ENCODE data around the gene NDUFA7. TPM values are rescaled to one million over a fixed set of nuclear protein-coding genes. Genes with fewer than 3 reads are reported as not detected.

NDUFA7 gene
- total and polyA plus RNA-seq, 2 donors (not counting 1 experiment from before 2014, with no cell fraction given), result 28.6 to 71.7 TPM

DNA sequence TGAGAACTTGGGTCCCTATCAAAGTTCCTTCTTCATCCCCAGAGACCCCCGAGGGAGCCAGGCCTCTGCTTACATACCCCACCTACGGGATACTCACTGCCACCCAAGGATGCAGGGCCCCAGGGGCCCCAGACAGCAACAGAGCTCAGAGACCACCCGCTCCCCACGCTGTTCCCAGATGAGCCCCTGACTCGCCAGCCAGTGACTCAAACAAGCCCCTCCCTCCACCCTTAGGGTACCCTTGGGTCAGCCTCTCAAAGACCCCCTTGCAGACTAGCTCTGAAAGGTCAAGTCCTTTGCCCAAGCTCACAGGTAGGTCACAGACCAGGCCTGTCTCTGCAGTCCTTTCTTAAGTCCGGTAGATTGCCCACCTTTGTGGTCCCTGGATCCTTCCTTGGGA is 58.7 kb downstream of the NDUFA7 start:
- H3K27me3 ChIP-seq (replicated peaks in 1 of 4; ENCODE audit: control extremely low read depth in 1 of 4, control insufficient read depth in 3 of 4, insufficient read depth in 4 of 4, low read length in 3 of 4), result no peaks in the 10 kb centered on the region
- H4K20me1 ChIP-seq (ENCODE audit: control insufficient read depth, insufficient read depth, low read length, poor library complexity, severe bottlenecking), result no peaks in the 10 kb centered on the region
- no peaks in the 10 kb centered on the region for H3K9me3 ChIP-seq (ENCODE audit: control extremely low read depth in 1 of 3, control insufficient read depth in 2 of 3, insufficient read depth in 1 of 3, low read length in 2 of 3)
- peaks cover 2 to 26% of the 10 kb centered on the region in 2 experiments for H3K36me3 ChIP-seq (replicated peaks in 1 of 2; ENCODE audit: control extremely low read depth in 1 of 2, control insufficient read depth in 1 of 2, extremely low read depth in 1 of 2, insufficient read depth in 2 of 2, low read length in 1 of 2)
- intact Hi-C loops (cut with micrococcal nuclease), result no loop called here
- H3K9ac ChIP-seq (ENCODE audit: low read length), result no peak overlapping the region
- Mint-ChIP-seq H3K4me3 (no peak overlapping the region), H3K27me3 (no peaks in the 10 kb centered on the region), H3K9me3 (ENCODE audit: insufficient read depth) (no peaks in the 10 kb centered on the region), H3K4me1 (no peaks in the 10 kb centered on the region), H3K27ac (no peak overlapping the region)
- no peak overlapping the region for H3K27ac ChIP-seq (ENCODE audit: low read length in 2 of 2)
- H2AFZ ChIP-seq (ENCODE audit: insufficient read depth, low read depth, low read length, poor library complexity, severe bottlenecking), result no peak overlapping the region
- WGBS (ENCODE audit: insufficient coverage), result 91% methylated on average over 5 of the region's 6 CpGs
- no peaks in the 10 kb centered on the region for H3K4me1 ChIP-seq (ENCODE audit: control insufficient read depth in 2 of 2, insufficient read depth in 2 of 2, low read length in 2 of 2)
- TF ChIP-seq EZH2 (IDR thresholded peaks at IDR 0.05; ENCODE audit: borderline replicate concordance, insufficient read depth, low read depth, low read length, poor library complexity, severe bottlenecking), result no peak
- TF ChIP-seq, protein P1, sequence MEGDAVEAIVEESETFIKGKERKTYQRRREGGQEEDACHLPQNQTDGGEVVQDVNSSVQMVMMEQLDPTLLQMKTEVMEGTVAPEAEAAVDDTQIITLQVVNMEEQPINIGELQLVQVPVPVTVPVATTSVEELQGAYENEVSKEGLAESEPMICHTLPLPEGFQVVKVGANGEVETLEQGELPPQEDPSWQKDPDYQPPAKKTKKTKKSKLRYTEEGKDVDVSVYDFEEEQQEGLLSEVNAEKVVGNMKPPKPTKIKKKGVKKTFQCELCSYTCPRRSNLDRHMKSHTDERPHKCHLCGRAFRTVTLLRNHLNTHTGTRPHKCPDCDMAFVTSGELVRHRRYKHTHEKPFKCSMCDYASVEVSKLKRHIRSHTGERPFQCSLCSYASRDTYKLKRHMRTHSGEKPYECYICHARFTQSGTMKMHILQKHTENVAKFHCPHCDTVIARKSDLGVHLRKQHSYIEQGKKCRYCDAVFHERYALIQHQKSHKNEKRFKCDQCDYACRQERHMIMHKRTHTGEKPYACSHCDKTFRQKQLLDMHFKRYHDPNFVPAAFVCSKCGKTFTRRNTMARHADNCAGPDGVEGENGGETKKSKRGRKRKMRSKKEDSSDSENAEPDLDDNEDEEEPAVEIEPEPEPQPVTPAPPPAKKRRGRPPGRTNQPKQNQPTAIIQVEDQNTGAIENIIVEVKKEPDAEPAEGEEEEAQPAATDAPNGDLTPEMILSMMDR (IDR thresholded peaks at IDR 0.05), result no peak
- ChIA-PET CTCF (interaction anchor here (0.8 to 1.9 kb wide), 2 partner anchors 9 to 79 kb away, joined by 3 to 4 read pairs; no protein-coding TSS in a partner anchor), POLR2A (no interaction called here)
- no peak overlapping the region for H3K4me2 ChIP-seq (replicated peaks; ENCODE audit: low read depth, low read length, poor library complexity, severe bottlenecking)
- no peak overlapping the region for H3K4me3 ChIP-seq (ENCODE audit: control extremely low read depth in 1 of 5, extremely low read depth in 1 of 5, insufficient read depth in 1 of 5, low read depth in 2 of 5, low read length in 4 of 5)
- no peaks in the 10 kb centered on the region for H3K79me2 ChIP-seq (ENCODE audit: control insufficient read depth, insufficient read depth, low read length)
- DNase-seq, result no peak
- ATAC-seq (ENCODE audit: low read depth), result no peak

DNA sequence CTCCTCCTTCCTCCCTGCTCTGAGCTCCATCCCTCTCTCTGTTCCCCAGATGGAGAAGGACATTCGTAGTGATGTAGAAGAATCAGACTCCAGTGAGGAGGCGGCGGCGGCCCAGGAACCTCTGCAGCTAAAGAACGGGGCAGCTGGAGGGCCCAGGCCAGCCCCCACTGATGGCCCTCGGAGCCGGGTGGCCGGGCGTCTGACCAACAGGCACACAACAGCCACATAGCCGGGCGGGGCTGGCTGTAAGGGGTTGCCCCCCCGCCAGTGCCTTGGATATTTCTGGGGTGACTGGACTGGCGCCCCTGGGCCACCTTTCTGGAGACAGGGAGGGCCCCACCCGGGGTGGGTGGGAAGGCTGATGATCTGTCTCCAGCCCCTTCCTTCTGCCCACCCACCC is 59.3 kb downstream of the NDUFA7 start:
- no peaks in the 10 kb centered on the region for H3K9me3 ChIP-seq (ENCODE audit: control extremely low read depth in 1 of 3, control insufficient read depth in 2 of 3, insufficient read depth in 1 of 3, low read length in 2 of 3)
- H4K20me1 ChIP-seq (ENCODE audit: control insufficient read depth, insufficient read depth, low read length, poor library complexity, severe bottlenecking), result no peaks in the 10 kb centered on the region
- POLR2A ChIA-PET, result no interaction called here
- H3K79me2 ChIP-seq (ENCODE audit: control insufficient read depth, insufficient read depth, low read length), result no peaks in the 10 kb centered on the region
- no peak overlapping the region for H2AFZ ChIP-seq (ENCODE audit: insufficient read depth, low read depth, low read length, poor library complexity, severe bottlenecking)
- ATAC-seq (ENCODE audit: low read depth) (no peak), DNase-seq (no peak)
- no peak overlapping the region for H3K4me3 ChIP-seq (ENCODE audit: control extremely low read depth in 1 of 5, extremely low read depth in 1 of 5, insufficient read depth in 1 of 5, low read depth in 2 of 5, low read length in 4 of 5)
- TF ChIP-seq EZH2 (IDR thresholded peaks at IDR 0.05; ENCODE audit: borderline replicate concordance, insufficient read depth, low read depth, low read length, poor library complexity, severe bottlenecking), result no peak
- TF ChIP-seq, protein P1 (IDR thresholded peaks at IDR 0.05), result no peak
- no peak overlapping the region for H3K27ac ChIP-seq (ENCODE audit: low read length in 2 of 2)
- 78% methylated on average over 11 of the region's 14 CpGs for WGBS (ENCODE audit: insufficient coverage)
- no peak overlapping the region for H3K4me3 Mint-ChIP-seq
- H3K27me3 Mint-ChIP-seq, result no peaks in the 10 kb centered on the region
- H3K4me1 ChIP-seq (ENCODE audit: control insufficient read depth in 2 of 2, insufficient read depth in 2 of 2, low read length in 2 of 2), result no peaks in the 10 kb centered on the region
- no peaks in the 10 kb centered on the region for H3K9me3 Mint-ChIP-seq (ENCODE audit: insufficient read depth)
- no peak overlapping the region for H3K4me2 ChIP-seq (replicated peaks; ENCODE audit: low read depth, low read length, poor library complexity, severe bottlenecking)
- no peaks in the 10 kb centered on the region for H3K4me1 Mint-ChIP-seq
- no peak overlapping the region for H3K27ac Mint-ChIP-seq
- H3K36me3 ChIP-seq (replicated peaks in 1 of 2; ENCODE audit: control extremely low read depth in 1 of 2, control insufficient read depth in 1 of 2, extremely low read depth in 1 of 2, insufficient read depth in 2 of 2, low read length in 1 of 2), result peaks cover 2 to 31% of the 10 kb centered on the region in 2 experiments
- no peak overlapping the region for H3K9ac ChIP-seq (ENCODE audit: low read length)
- CTCF ChIA-PET, result interaction anchor here (0.8 kb wide), 1 partner anchor 80 kb away, joined by 3 read pairs; no protein-coding TSS in a partner anchor
- intact Hi-C loops (cut with micrococcal nuclease), result no loop called here
- no peaks in the 10 kb centered on the region for H3K27me3 ChIP-seq (replicated peaks in 1 of 4; ENCODE audit: control extremely low read depth in 1 of 4, control insufficient read depth in 3 of 4, insufficient read depth in 4 of 4, low read length in 3 of 4)
